Keratinocyte (primary cell): ENCODE results near the gene PEX16. TPM values are rescaled to one million over a fixed set of nuclear protein-coding genes. Genes with fewer than 3 reads are reported as not detected.

Experiments
- DNase-seq: peaks from one replicate; pipeline ENCODE4 v3.0.0-alpha.2; 2011; ENCODE audit warnings: low read depth, missing footprints, low spot score
- FAIRE-seq: peaks from 2 replicates; lab custom pipeline; 2011; peaks lifted over from hg19 to GRCh38; lab: Jason Lieb, UNC
- H2AFZ ChIP-seq: 2 replicates; pipeline ENCODE4 v1.6.0; 2012; ENCODE audit warnings: low read length, control low read depth, inconsistent platforms; ENCODE audit not compliant: control insufficient read depth
- H3K27ac ChIP-seq: 2 replicates; pipeline ENCODE4 v1.5.1; 2011; ENCODE audit warnings: low read length; ENCODE audit not compliant: control insufficient read depth, insufficient read depth
- H3K27me3 ChIP-seq: 3 replicates; pipeline ENCODE4 v1.6.0; 2011; ENCODE audit warnings: low read length; ENCODE audit not compliant: control insufficient read depth, insufficient read depth; ENCODE audit errors: extremely low read depth
- H3K36me3 ChIP-seq, 2 experiments: 2 replicates in 1 of 2; 3 replicates in 1 of 2; pipeline ENCODE4 v1.5.1; 2011; ENCODE audit warnings: low read length in 2 of 2, mild to moderate bottlenecking in 1 of 2; ENCODE audit not compliant: control insufficient read depth in 2 of 2, insufficient read depth in 2 of 2; ENCODE audit errors: extremely low read depth in 1 of 2
- H3K4me1 ChIP-seq: 3 replicates; pipeline ENCODE4 v1.5.1; 2011; ENCODE audit warnings: low read length; ENCODE audit not compliant: control insufficient read depth, insufficient read depth; ENCODE audit errors: extremely low read depth
- H3K4me2 ChIP-seq: 3 replicates; pipeline ENCODE4 v1.6.0; 2011; ENCODE audit warnings: low read depth, low read length; ENCODE audit not compliant: control insufficient read depth, insufficient read depth; ENCODE audit errors: extremely low read depth
- H3K4me3 ChIP-seq, 3 experiments: fragments of 200-600 bp in 1 of 3; sonication (generic) in 1 of 3; 2 replicates in 2 of 3; 3 replicates in 1 of 3; pipeline ENCODE4 v1.5.1; 2011 to 2016; ENCODE audit warnings: low read length in 3 of 3, mild to moderate bottlenecking in 3 of 3, control low read depth in 2 of 3, inconsistent platforms in 1 of 3, low read depth in 1 of 3, mixed read lengths in 1 of 3, mixed run types in 1 of 3, moderate library complexity in 1 of 3; ENCODE audit not compliant: control insufficient read depth in 2 of 3, insufficient read depth in 2 of 3; ENCODE audit errors: extremely low read depth in 1 of 3
- H3K79me2 ChIP-seq: 2 replicates; pipeline ENCODE4 v1.6.0; 2012; ENCODE audit warnings: low read length; ENCODE audit not compliant: control insufficient read depth, insufficient read depth
- H3K9ac ChIP-seq: 3 replicates; pipeline ENCODE4 v1.6.0; 2011; ENCODE audit warnings: low read length; ENCODE audit not compliant: control insufficient read depth, insufficient read depth; ENCODE audit errors: extremely low read depth
- H3K9me1 ChIP-seq: 3 replicates; pipeline ENCODE4 v1.6.0; 2011; ENCODE audit warnings: low read length; ENCODE audit not compliant: control insufficient read depth, insufficient read depth; ENCODE audit errors: extremely low read depth
- H3K9me3 ChIP-seq: 2 replicates; pipeline ENCODE4 v1.5.1; 2012; ENCODE audit warnings: low read depth, low read length; ENCODE audit not compliant: control insufficient read depth
- H4K20me1 ChIP-seq: 3 replicates; pipeline ENCODE4 v1.6.0; 2011; ENCODE audit warnings: low read length; ENCODE audit not compliant: control insufficient read depth, insufficient read depth; ENCODE audit errors: extremely low read depth
- CTCF ChIP-seq, 3 experiments: IDR thresholded peaks in 1 of 3; conservative IDR thresholded peaks in 1 of 3; optimal IDR thresholded peaks in 1 of 3; 2 replicates in 2 of 3; 3 replicates in 1 of 3; pipeline versions ENCODE3 to v1.5.1; 2011; ENCODE audit warnings: low read length in 3 of 3, mild to moderate bottlenecking in 3 of 3, moderate library complexity in 2 of 3, control low read depth in 1 of 3, inconsistent platforms in 1 of 3; ENCODE audit not compliant: insufficient read depth in 2 of 3; ENCODE audit errors: extremely low read depth in 1 of 3
- EZH2 ChIP-seq: IDR thresholded peaks from one replicate; pipeline ENCODE4 v1.6.1; 2012; ENCODE audit warnings: inconsistent platforms, mild to moderate bottlenecking, low read length, moderate library complexity
- dilution Hi-C: fragments of 300-500 bp; cut with MboI; formaldehyde crosslinking; loops from one replicate; pipeline ENCODE4 v1.7.0; 2020; ENCODE audit warnings: low sequenced_read_pairs; ENCODE audit not compliant: extremely low pct_ligation_motif_present
- polyA plus RNA-seq, 5 experiments: library from polyadenylated mRNA; depleted of rRNA in 3 of 5; stranded (reverse) in 3 of 5; stranded (forward) in 1 of 5; unstranded in 1 of 5; fragments of >200 nt; gene quantifications; 1 replicate in 1 of 5; 2 replicates in 3 of 5; 3 replicates in 1 of 5; pipeline versions ENCODE4 v1.2.1 to v1.2.3, GENCODE V29; 2011 to 2012; ENCODE audit warnings: missing spikeins in 2 of 5, low read depth in 1 of 5, low replicate concordance in 1 of 5

Gene PEX16
- polyA plus RNA-seq, 1 donor (not counting 4 experiments of a cell fraction or from before 2014, with no cell fraction given): 16.7 TPM

DNA sequence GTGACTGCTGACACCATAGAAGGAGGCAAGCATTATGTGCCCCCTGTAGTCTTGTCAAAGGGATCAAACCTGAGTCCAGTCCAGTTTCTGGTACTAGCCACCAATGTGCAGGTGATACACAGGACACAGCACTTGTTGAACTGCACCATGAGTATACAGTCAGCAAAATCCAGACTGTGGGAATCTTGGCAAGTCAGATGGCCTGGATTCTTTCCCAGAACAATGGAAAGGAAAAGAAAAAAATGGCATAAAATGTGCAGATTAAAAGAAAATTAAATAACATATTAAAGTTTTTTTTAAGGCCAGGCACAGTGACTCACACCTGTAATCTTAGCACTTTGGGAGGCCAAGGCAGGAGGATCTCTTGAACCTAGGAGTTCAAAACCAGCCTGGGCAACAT, 53.6 kb downstream of the PEX16 start:
- DNase-seq (no peak), FAIRE-seq (no peak)
- peaks cover 12% of the 10 kb centered on the region for H3K4me1 ChIP-seq
- no peak overlapping the region for H3K27ac ChIP-seq
- H3K27me3 ChIP-seq: no peaks in the 10 kb centered on the region
- H3K4me3 ChIP-seq: no peak overlapping the region
- H3K9ac ChIP-seq: no peak overlapping the region
- peaks cover 3% of the 10 kb centered on the region for H3K9me1 ChIP-seq
- no peak overlapping the region for H3K4me2 ChIP-seq
- dilution Hi-C loops: no loop called here
- no peak overlapping the region for H2AFZ ChIP-seq
- H3K36me3 ChIP-seq: peaks cover 10 to 23% of the 10 kb centered on the region in 2 experiments
- H4K20me1 ChIP-seq: peaks cover 2% of the 10 kb centered on the region
- no peaks in the 10 kb centered on the region for H3K79me2 ChIP-seq
- TF ChIP-seq EZH2 (no peak), CTCF (optimal IDR thresholded peaks at IDR 0.05 in 1 of 3, IDR thresholded peaks at IDR 0.05 in 1 of 3, conservative IDR thresholded peaks at IDR 0.05 in 1 of 3; ENCODE audit: extremely low read depth in 1 of 3, insufficient read depth in 2 of 3, low read length in 3 of 3) (no peak)
- no peaks in the 10 kb centered on the region for H3K9me3 ChIP-seq

GRCh38 chr11:45860764-45861510, 56.7 kb downstream of the PEX16 start:
- TF ChIP-seq CTCF (optimal IDR thresholded peaks at IDR 0.05 in 1 of 3, IDR thresholded peaks at IDR 0.05 in 1 of 3, conservative IDR thresholded peaks at IDR 0.05 in 1 of 3; ENCODE audit: extremely low read depth in 1 of 3, insufficient read depth in 2 of 3, low read length in 3 of 3) (no peak), EZH2 (no peak)
- no peak overlapping the region for H3K4me2 ChIP-seq
- no peak overlapping the region for H2AFZ ChIP-seq
- H3K9me3 ChIP-seq: no peaks in the 10 kb centered on the region
- peaks cover 2% of the 10 kb centered on the region for H4K20me1 ChIP-seq
- no peak overlapping the region for H3K9ac ChIP-seq
- DNase-seq: no peak
- dilution Hi-C loops: no loop called here
- H3K27me3 ChIP-seq: no peaks in the 10 kb centered on the region
- no peak overlapping the region for H3K4me3 ChIP-seq
- peaks cover 19 to 25% of the 10 kb centered on the region in 2 experiments for H3K36me3 ChIP-seq
- peaks cover 3% of the 10 kb centered on the region for H3K9me1 ChIP-seq
- H3K4me1 ChIP-seq: peaks cover 15% of the 10 kb centered on the region
- no peak for FAIRE-seq
- no peaks in the 10 kb centered on the region for H3K79me2 ChIP-seq
- H3K27ac ChIP-seq: no peak overlapping the region
